HepG2 (cell line): ENCODE measurements around the gene DOK1. TPM values are rescaled to one million over a fixed set of nuclear protein-coding genes. Genes with fewer than 3 reads are reported as not detected.

Experiments used
- AGO2 ChIP-seq: fragments of 200-400 bp; formaldehyde crosslinking; optimal IDR thresholded peaks from 2 replicates; pipeline ENCODE3; 2017; ENCODE audit warnings: mild to moderate bottlenecking, low read depth, low read length, moderate library complexity
- CHCHD3 ChIP-seq: sonication (generic); formaldehyde crosslinking; IDR thresholded peaks from 2 replicates; pipeline ENCODE4 v1.8.0; 2022; ENCODE audit warnings: mild to moderate bottlenecking, missing genetic modification reagents, moderate library complexity
- CREM ChIP-seq, 2 experiments: sonication (generic) in 1 of 2; formaldehyde crosslinking in 1 of 2; IDR thresholded peaks; 2 replicates each; pipeline versions ENCODE4 v1.4.0 to v1.6.1; 2016 to 2020; ENCODE audit warnings: antibody characterized with exemption in 1 of 2, mild to moderate bottlenecking in 1 of 2, missing genetic modification reagents in 1 of 2
- DR1 ChIP-seq: sonication (generic); formaldehyde crosslinking; IDR thresholded peaks from 2 replicates; pipeline ENCODE4 v1.8.0; 2021; ENCODE audit warnings: mild to moderate bottlenecking, missing genetic modification reagents, inconsistent platforms
- EP300 ChIP-seq, 3 experiments: sonication (generic) in 1 of 3; formaldehyde crosslinking in 1 of 3; IDR thresholded peaks; 2 replicates each; pipeline versions ENCODE4 v1.5.1 to v1.6.1; 2011 to 2020; ENCODE audit warnings: low read depth in 2 of 3, low read length in 2 of 3, borderline replicate concordance in 1 of 3, improper control_type of control experiment in 1 of 3, mild to moderate bottlenecking in 1 of 3, missing genetic modification reagents in 1 of 3, moderate library complexity in 1 of 3
- GABPB1 ChIP-seq: IDR thresholded peaks from 2 replicates; pipeline ENCODE4 v1.6.1; 2016; ENCODE audit warnings: mild to moderate bottlenecking, missing genetic modification reagents, moderate library complexity, missing compliant biosample characterization
- HHEX ChIP-seq: IDR thresholded peaks from 2 replicates; pipeline ENCODE4 v1.6.1; 2016; ENCODE audit warnings: control low read depth
- HNRNPLL ChIP-seq: fragments of 200-400 bp; formaldehyde crosslinking; IDR thresholded peaks from 2 replicates; pipeline ENCODE4 v1.6.1; 2017; ENCODE audit warnings: mild to moderate bottlenecking, low read depth, low read length; ENCODE audit not compliant: poor library complexity, severe bottlenecking
- KDM3A ChIP-seq: IDR thresholded peaks from 2 replicates; pipeline ENCODE4 v1.6.1; 2018; ENCODE audit warnings: low read depth, missing compliant biosample characterization
- MTERF4 ChIP-seq: sonication (generic); formaldehyde crosslinking; IDR thresholded peaks from 2 replicates; pipeline ENCODE4 v1.8.0; 2023; ENCODE audit warnings: mild to moderate bottlenecking, missing genetic modification reagents
- PATZ1 ChIP-seq: sonication (generic); formaldehyde crosslinking; IDR thresholded peaks from 2 replicates; pipeline ENCODE4 v1.4.0; 2020; ENCODE audit warnings: missing genetic modification reagents
- SNAPC5 ChIP-seq: sonication (generic); formaldehyde crosslinking; IDR thresholded peaks from 2 replicates; pipeline ENCODE4 v1.8.1; 2023; ENCODE audit warnings: mild to moderate bottlenecking, missing genetic modification reagents, borderline replicate concordance
- TBX2 ChIP-seq: sonication (generic); formaldehyde crosslinking; IDR thresholded peaks from 2 replicates; pipeline ENCODE4 v1.5.0; 2020; ENCODE audit warnings: missing genetic modification reagents, mild to moderate bottlenecking, borderline replicate concordance
- XRCC5 ChIP-seq: fragments of 200-400 bp; formaldehyde crosslinking; optimal IDR thresholded peaks from 2 replicates; pipeline ENCODE3; 2017; ENCODE audit warnings: mild to moderate bottlenecking, low read length
- ZFP91 ChIP-seq: sonication (generic); formaldehyde crosslinking; IDR thresholded peaks from 2 replicates; pipeline ENCODE4 v1.9.0; 2022; ENCODE audit warnings: missing genetic modification reagents, mild to moderate bottlenecking, borderline replicate concordance
- ZNF224 ChIP-seq: sonication (generic); formaldehyde crosslinking; IDR thresholded peaks from 2 replicates; pipeline ENCODE4 v1.5.0; 2020; ENCODE audit warnings: mild to moderate bottlenecking, missing genetic modification reagents
- ZNF280D ChIP-seq: sonication (generic); formaldehyde crosslinking; IDR thresholded peaks from 2 replicates; pipeline ENCODE4 v1.5.1; 2020; ENCODE audit warnings: mild to moderate bottlenecking, missing genetic modification reagents
- ZNF709 ChIP-seq: sonication (generic); formaldehyde crosslinking; IDR thresholded peaks from 2 replicates; pipeline ENCODE4 v1.5.0; 2020; ENCODE audit warnings: mild to moderate bottlenecking, missing genetic modification reagents
- ZNF816 ChIP-seq: sonication (generic); formaldehyde crosslinking; IDR thresholded peaks from 2 replicates; pipeline ENCODE4 v1.8.0; 2022; ENCODE audit warnings: missing genetic modification reagents, mild to moderate bottlenecking, borderline replicate concordance
- polyA plus RNA-seq, 8 experiments: library from polyadenylated mRNA; depleted of rRNA in 3 of 8; stranded (reverse) in 7 of 8; unstranded in 1 of 8; fragments of >200 nt; fragmentation: Illumina TruSeq in 4 of 8; extraction: Trizol in 4 of 8; gene quantifications; 2 replicates each; pipeline versions ENCODE4 v1.2.1 to v1.2.3, GENCODE V29; 2011 to 2016; ENCODE audit warnings: low read depth in 4 of 8, missing spikeins in 1 of 8, mixed read lengths in 1 of 8; ENCODE audit not compliant: insufficient read depth in 1 of 8
- total RNA-seq, 5 experiments: library from RNA; depleted of rRNA; stranded (reverse); fragments of >200 nt; fragmentation: Illumina TruSeq; extraction: Trizol; gene quantifications; 2 replicates each; pipeline ENCODE4 v1.2.3, GENCODE V29; 2016; ENCODE audit warnings: low read depth in 1 of 5

Gene DOK1
- total and polyA plus RNA-seq, 2 of the 13 experiments (the other 11 are each of a cell fraction or from before 2014, with no cell fraction given) = 0.53 to 0.74 TPM

GRCh38 chr2:74512744-74513604 lies 41.5 kb upstream of the DOK1 start (continued):
- TF ChIP-seq ZFP91 (CRISPR knock-in tag) (peak; percentile 34; the same call in 1 of the 2 replicates), PATZ1 (CRISPR knock-in tag) (peak; percentile 98), CHCHD3 (no peak), MTERF4 (CRISPR knock-in tag) (0 out of 2 replicates have a peak, but pooled peaks have one; percentile 40), HHEX (no peak), EP300 (IDR thresholded peaks at IDR 0.05; ENCODE audit: low read depth in 2 of 2, low read length in 2 of 2) (peak; percentile 29 to 51; a peak in 1 of 4 replicates), EP300 (CRISPR knock-in tag; IDR thresholded peaks at IDR 0.05; ENCODE audit: borderline replicate concordance) (no peak), DR1 (no peak), ZNF709 (CRISPR knock-in tag) (peak; percentile 55; the same call in 1 of the 2 replicates), TBX2 (peak; percentile 57), KDM3A (CRISPR knock-in tag) (peak; percentile 58; the same call in 1 of the 2 replicates), ZNF816 (CRISPR knock-in tag) (no peak), GABPB1 (CRISPR knock-in tag) (peak; percentile 78), XRCC5 (peak; percentile 11), SNAPC5 (CRISPR knock-in tag) (peak; percentile 60; the same call in 1 of the 2 replicates), ZNF224 (CRISPR knock-in tag) (0 out of 2 replicates have a peak, but pooled peaks have one; percentile 67), CREM (IDR thresholded peaks at IDR 0.05) (no peak), CREM (CRISPR knock-in tag; IDR thresholded peaks at IDR 0.05) (no peak), HNRNPLL (peak; percentile 37), ZNF280D (CRISPR knock-in tag) (peak; percentile 74), AGO2 (peak; percentile 91)
